Colon (tissue), 2 donors: ENCODE results near the gene TFPI.
"Not testable (repeated sequence)": the region's sequence is repeated elsewhere in the genome, so short reads cannot be mapped to it uniquely, and the experiment has no call there.

Source experiments
- FAIRE-seq: peaks from 2 replicates; lab custom pipeline; 2012; peaks lifted over from hg19 to GRCh38; lab: Jason Lieb, UNC
- donor health status: control.
- donor health status: control.

Gene TFPI

GRCh38 chr2:187552828-187553681 lies 1.2 kb downstream of the TFPI start:
- peak; percentile 60 for FAIRE-seq

GRCh38 chr2:187552381-187552780 lies 1.9 kb downstream of the TFPI start:
- no peak for FAIRE-seq

- no peak for FAIRE-seq
Measured at GRCh38 chr2:187550857-187551256, 3.4 kb downstream of the TFPI start.

- no peak for FAIRE-seq
Measured at GRCh38 chr2:187549951-187550555, 4.2 kb downstream of the TFPI start.

GRCh38 chr2:187549193-187549592 lies 5.0 kb downstream of the TFPI start:
- FAIRE-seq = no peak

- no peak for FAIRE-seq
Measured at GRCh38 chr2:187548656-187549055, 5.6 kb downstream of the TFPI start.

- FAIRE-seq = no peak
Measured at GRCh38 chr2:187547353-187547979, 6.8 kb downstream of the TFPI start.

GRCh38 chr2:187546762-187547333 lies 7.4 kb downstream of the TFPI start:
- no peak for FAIRE-seq

GRCh38 chr2:187545238-187545751 lies 8.9 kb downstream of the TFPI start:
- peak; percentile 93 for FAIRE-seq

GRCh38 chr2:187544371-187545080 lies 9.7 kb downstream of the TFPI start:
- no peak for FAIRE-seq

GRCh38 chr2:187543488-187543887 lies 10.7 kb downstream of the TFPI start:
- FAIRE-seq = no peak

- FAIRE-seq = no peak
Measured at GRCh38 chr2:187542123-187542522, 12.1 kb downstream of the TFPI start.

GRCh38 chr2:187541086-187542085 lies 12.8 kb downstream of the TFPI start:
- no peak for FAIRE-seq

GRCh38 chr2:187538222-187538621 lies 16.0 kb downstream of the TFPI start:
- FAIRE-seq = not testable (repeated sequence)

GRCh38 chr2:187535381-187535780 lies 18.9 kb downstream of the TFPI start:
- FAIRE-seq = not testable (repeated sequence)

- no peak for FAIRE-seq
Measured at GRCh38 chr2:187532333-187533120, 21.7 kb downstream of the TFPI start.

- no peak for FAIRE-seq
Measured at GRCh38 chr2:187529977-187530721, 24.1 kb downstream of the TFPI start.

- no peak for FAIRE-seq
Measured at GRCh38 chr2:187529248-187529976, 24.8 kb downstream of the TFPI start.
